Iris pigment epithelial cell (primary cell): Measurements from ENCODE around the gene NRG2.

ENCODE experiments used
- DNase-seq: peaks from one replicate; pipeline ENCODE4 v3.0.0-alpha.2; 2011; ENCODE audit warnings: low read depth

Gene NRG2

GRCh38 chr5:139903795-139904565 is 139.1 kb downstream of the NRG2 start:
- no peak for DNase-seq

GRCh38 chr5:139903450-139903794 is 139.7 kb downstream of the NRG2 start:
- no peak for DNase-seq

- DNase-seq: no peak
Measured at GRCh38 chr5:139901986-139902385, 141.1 kb downstream of the NRG2 start.

GRCh38 chr5:139901251-139901575 is 141.9 kb downstream of the NRG2 start:
- DNase-seq: no peak

- DNase-seq: no peak
Measured at GRCh38 chr5:139900546-139901250, 142.4 kb downstream of the NRG2 start.

- no peak for DNase-seq
Measured at GRCh38 chr5:139898981-139899380, 144.1 kb downstream of the NRG2 start.

GRCh38 chr5:139897982-139898381 is 145.1 kb downstream of the NRG2 start:
- no peak for DNase-seq

- no peak for DNase-seq
Measured at GRCh38 chr5:139897342-139897741, 145.8 kb downstream of the NRG2 start.

GRCh38 chr5:139896718-139897117 is 146.4 kb downstream of the NRG2 start:
- DNase-seq: no peak

- no peak for DNase-seq
Measured at GRCh38 chr5:139895647-139896046, 147.5 kb downstream of the NRG2 start.

GRCh38 chr5:139895046-139895445 is 148.1 kb downstream of the NRG2 start:
- DNase-seq: no peak

GRCh38 chr5:139893873-139894272 is 149.2 kb downstream of the NRG2 start:
- no peak for DNase-seq

- no peak for DNase-seq
Measured at GRCh38 chr5:139889410-139889809, 153.7 kb downstream of the NRG2 start.

- DNase-seq: no peak
Measured at GRCh38 chr5:139888370-139888769, 154.7 kb downstream of the NRG2 start.

- DNase-seq: no peak
Measured at GRCh38 chr5:139886213-139886612, 156.9 kb downstream of the NRG2 start.

- no peak for DNase-seq
Measured at GRCh38 chr5:139885857-139886208, 157.3 kb downstream of the NRG2 start.

GRCh38 chr5:139885172-139885856 is 157.8 kb downstream of the NRG2 start:
- no peak for DNase-seq

- no peak for DNase-seq
Measured at GRCh38 chr5:139884734-139885133, 158.4 kb downstream of the NRG2 start.

GRCh38 chr5:139884144-139884543 is 159.0 kb downstream of the NRG2 start:
- DNase-seq: no peak

GRCh38 chr5:139882961-139883539 is 160.0 kb downstream of the NRG2 start:
- no peak for DNase-seq

- DNase-seq: no peak
Measured at GRCh38 chr5:139882316-139882715, 160.8 kb downstream of the NRG2 start.

- no peak for DNase-seq
Measured at GRCh38 chr5:139881143-139881733, 161.9 kb downstream of the NRG2 start.
